ENCODE measurements around the gene MRFAP1L1.

GRCh38 chr4:6742989-6743388 lies 33.3 kb upstream of the MRFAP1L1 start:
- no peak for TF ChIP-seq CTCF (IDR thresholded peaks at IDR 0.05; ENCODE audit: low read depth, low read length, poor library complexity, severe bottlenecking)
- no peak for TF ChIP-seq EZH2phosphoT487 (IDR thresholded peaks at IDR 0.05; ENCODE audit: borderline replicate concordance, low read length)

All from DOHH2 (cell line).